H1 (cell line): ENCODE data around the gene ZBTB42. TPM values are rescaled to one million over a fixed set of nuclear protein-coding genes. Genes with fewer than 3 reads are reported as not detected.
A peak's percentile ranks its signal among the peaks of the same experiment; 100 is the strongest.

Experiments used
- CTCF ChIA-PET: fragments of 300-600 bp; sonication (Branson Sonifier 250); formaldehyde crosslinking; loops from one replicate; lab custom pipeline; 2021; ENCODE audit not compliant: partially characterized antibody; lab: Charles Lee
- POLR2A ChIA-PET: fragments of 300-600 bp; sonication (Branson Sonifier 250); formaldehyde crosslinking; loops from one replicate; lab custom pipeline; 2021; ENCODE audit warnings: inconsistent platforms; ENCODE audit not compliant: partially characterized antibody; lab: Charles Lee
- DNase-seq, 2 experiments: peaks; one replicate each; pipeline versions ENCODE4 v3.0.0 to v3.0.0-alpha.2; 2010 to 2022; ENCODE audit warnings: low spot score in 2 of 2, low read depth in 1 of 2, mixed read lengths in 1 of 2
- FAIRE-seq: peaks from 2 replicates; lab custom pipeline; 2011; peaks lifted over from hg19 to GRCh38; lab: Jason Lieb, UNC
- H2AFZ ChIP-seq: 2 replicates; pipeline ENCODE4 v1.8.1; 2012; ENCODE audit warnings: low read length, inconsistent platforms
- H2AK5ac ChIP-seq: 2 replicates; pipeline ENCODE4 v1.6.1; 2013; ENCODE audit warnings: low read depth, low read length
- H2BK120ac ChIP-seq: replicated peaks from 2 replicates; pipeline ENCODE3; 2013; ENCODE audit warnings: low read depth, low read length, inconsistent platforms
- H2BK12ac ChIP-seq: 2 replicates; pipeline ENCODE4 v1.6.1; 2013; ENCODE audit warnings: low read depth, low read length
- H2BK15ac ChIP-seq: 2 replicates; pipeline ENCODE4 v1.6.1; 2013; ENCODE audit warnings: low read length
- H2BK20ac ChIP-seq: 2 replicates; pipeline ENCODE4 v1.6.1; 2013; ENCODE audit warnings: low read length
- H2BK5ac ChIP-seq: 2 replicates; pipeline ENCODE4 v1.6.1; 2013; ENCODE audit warnings: low read depth, low read length
- H3K14ac ChIP-seq: 2 replicates; pipeline ENCODE4 v1.6.1; 2013; ENCODE audit warnings: inconsistent platforms; ENCODE audit not compliant: insufficient read length
- H3K18ac ChIP-seq: 2 replicates; pipeline ENCODE4 v1.6.1; 2013; ENCODE audit warnings: low read length; ENCODE audit errors: extremely low read depth
- H3K23ac ChIP-seq: 2 replicates; pipeline ENCODE4 v1.6.1; 2013; ENCODE audit warnings: inconsistent platforms; ENCODE audit not compliant: insufficient read length
- H3K23me2 ChIP-seq: 2 replicates; pipeline ENCODE4 v1.6.1; 2013; ENCODE audit warnings: low read depth, low read length
- H3K27ac ChIP-seq: 2 replicates; pipeline ENCODE4 v1.6.1; 2011; ENCODE audit warnings: low read depth, low read length, inconsistent platforms
- H3K27me3 ChIP-seq, 4 experiments: replicated peaks in 1 of 4; 1 replicate in 1 of 4; 2 replicates in 3 of 4; pipeline versions ENCODE4 v1.6.1 to v1.8.1; 2011 to 2013; ENCODE audit warnings: low read length in 3 of 4, mild to moderate bottlenecking in 3 of 4, inconsistent platforms in 2 of 4, mixed read lengths in 2 of 4, moderate library complexity in 1 of 4; ENCODE audit not compliant: control insufficient read depth in 3 of 4, insufficient read depth in 3 of 4; ENCODE audit errors: extremely low read depth in 1 of 4
- H3K36me3 ChIP-seq, 4 experiments: 2 replicates each; pipeline versions ENCODE4 v1.6.1 to v1.8.1; 2011 to 2013; ENCODE audit warnings: mild to moderate bottlenecking in 4 of 4, low read length in 3 of 4, moderate library complexity in 2 of 4, control low read depth in 1 of 4, inconsistent platforms in 1 of 4; ENCODE audit not compliant: insufficient read depth in 4 of 4, control insufficient read depth in 2 of 4
- H3K4ac ChIP-seq: replicated peaks from 2 replicates; pipeline ENCODE3; 2013; ENCODE audit warnings: low read length, low read depth, mixed read lengths, inconsistent platforms; ENCODE audit not compliant: insufficient read length
- H3K4me1 ChIP-seq, 4 experiments: replicated peaks in 1 of 4; 1 replicate in 1 of 4; 2 replicates in 3 of 4; pipeline versions ENCODE4 v1.6.1 to v1.8.1; 2011 to 2013; ENCODE audit warnings: low read length in 3 of 4, inconsistent platforms in 2 of 4, mixed read lengths in 1 of 4; ENCODE audit not compliant: insufficient read depth in 4 of 4, control insufficient read depth in 3 of 4
- H3K4me2 ChIP-seq, 2 experiments: 2 replicates each; pipeline versions ENCODE4 v1.6.1 to v1.8.1; 2011 to 2013; ENCODE audit warnings: low read depth in 2 of 2, low read length in 2 of 2, control low read depth in 1 of 2, inconsistent platforms in 1 of 2, mild to moderate bottlenecking in 1 of 2; ENCODE audit not compliant: insufficient read depth in 1 of 2
- H3K4me3 ChIP-seq, 4 experiments: fragments of 200-600, 300-600 bp in 1 of 4; sonication (generic), shearing (Covaris generic), sonication (Bioruptor Twin) in 1 of 4; 2 replicates each; pipeline versions ENCODE4 v1.5.1 to v1.8.1; 2011 to 2016; ENCODE audit warnings: low read length in 4 of 4, low read depth in 3 of 4, control low read depth in 2 of 4, inconsistent platforms in 2 of 4, mild to moderate bottlenecking in 2 of 4, mixed read lengths in 1 of 4, moderate library complexity in 1 of 4; ENCODE audit not compliant: insufficient read depth in 2 of 4; ENCODE audit errors: extremely low read depth in 1 of 4
- H3K56ac ChIP-seq: replicated peaks from 2 replicates; pipeline ENCODE3; 2013; ENCODE audit warnings: low read depth, mild to moderate bottlenecking, mixed read lengths, low read length, inconsistent platforms; ENCODE audit not compliant: insufficient read length
- H3K79me1 ChIP-seq: 2 replicates; pipeline ENCODE4 v1.6.1; 2013; ENCODE audit warnings: low read depth, low read length, control low read depth
- H3K79me2 ChIP-seq, 2 experiments: 2 replicates each; pipeline versions ENCODE4 v1.6.1 to v1.8.1; 2012 to 2013; ENCODE audit warnings: low read length in 2 of 2, mild to moderate bottlenecking in 2 of 2, inconsistent platforms in 1 of 2; ENCODE audit not compliant: insufficient read depth in 2 of 2, control insufficient read depth in 1 of 2
- H3K9ac ChIP-seq, 4 experiments: replicated peaks in 1 of 4; 1 replicate in 1 of 4; 2 replicates in 3 of 4; pipeline versions ENCODE4 v1.6.1 to v1.8.1; 2011 to 2013; ENCODE audit warnings: low read depth in 3 of 4, low read length in 3 of 4, control low read depth in 2 of 4, mild to moderate bottlenecking in 2 of 4, moderate library complexity in 2 of 4, inconsistent platforms in 1 of 4; ENCODE audit errors: extremely low read depth in 1 of 4
- H3K9me3 ChIP-seq, 2 experiments: 2 replicates each; pipeline versions ENCODE4 v1.6.1 to v1.8.1; 2012 to 2013; ENCODE audit warnings: mild to moderate bottlenecking in 2 of 2, moderate library complexity in 2 of 2, control low read depth in 1 of 2, inconsistent platforms in 1 of 2, low read depth in 1 of 2, low read length in 1 of 2, mixed read lengths in 1 of 2; ENCODE audit not compliant: insufficient read depth in 2 of 2
- H4K20me1 ChIP-seq, 2 experiments: replicated peaks in 1 of 2; 2 replicates each; pipeline versions ENCODE3 to v1.8.1; 2011 to 2013; ENCODE audit warnings: inconsistent platforms in 2 of 2, low read length in 2 of 2, mild to moderate bottlenecking in 1 of 2; ENCODE audit not compliant: insufficient read depth in 2 of 2, control insufficient read depth in 1 of 2
- H4K5ac ChIP-seq: 2 replicates; pipeline ENCODE4 v1.6.1; 2013; ENCODE audit warnings: low read length, low read depth, mixed read lengths, inconsistent platforms; ENCODE audit not compliant: insufficient read length
- H4K8ac ChIP-seq: 2 replicates; pipeline ENCODE4 v1.8.0; 2013; ENCODE audit warnings: mild to moderate bottlenecking, moderate library complexity, low read length, inconsistent platforms; ENCODE audit not compliant: insufficient read depth; ENCODE audit errors: extremely low read depth
- H4K91ac ChIP-seq: replicated peaks from 2 replicates; pipeline ENCODE3; 2013; ENCODE audit warnings: low read length, mixed read lengths, inconsistent platforms; ENCODE audit not compliant: insufficient read length
- MAFK ChIP-seq: IDR thresholded peaks from 2 replicates; pipeline ENCODE4 v1.6.1; 2012; ENCODE audit warnings: low read depth, mild to moderate bottlenecking, improper control_type of control experiment, low read length
- TAF1 ChIP-seq: IDR thresholded peaks from 2 replicates; pipeline ENCODE4 v1.6.1; 2011; ENCODE audit warnings: mild to moderate bottlenecking, low read depth, low read length
- WGBS, 2 experiments: shearing (Covaris generic) in 1 of 2; methylation state at CpG; one replicate each; pipeline versions ENCODE4 v1.1.6 to v1.1.7; 2013 to 2015; ENCODE audit warnings: low lambda C conversion rate in 2 of 2, mixed read lengths in 2 of 2, inconsistent platforms in 1 of 2, low coverage in 1 of 2, missing lambda C conversion rate in 1 of 2; ENCODE audit not compliant: insufficient replicate concordance in 2 of 2, insufficient coverage in 1 of 2, insufficient read length in 1 of 2; ENCODE audit errors: extremely low coverage in 1 of 2, missing lambda C conversion rate in 1 of 2; 5-methylcytosine and 5-hydroxymethylcytosine counted together
- polyA plus RNA-seq, 7 experiments: library from polyadenylated mRNA; depleted of rRNA in 3 of 7; stranded (reverse) in 5 of 7; unstranded in 2 of 7; fragments of >200 nt in 5 of 7; fragments of 200-250 nt in 2 of 7; gene quantifications; 1 replicate in 5 of 7; 2 replicates in 1 of 7; 4 replicates in 1 of 7; pipeline versions ENCODE4 v1.2.1 to v1.2.3, GENCODE V29; 2011 to 2013; ENCODE audit warnings: missing spikeins in 2 of 7, mixed read lengths in 2 of 7
- total RNA-seq: library from RNA; stranded (reverse); fragmentation: NEBNext Ultra II Directional; extraction: Animal tissue kit (Norgen Biotek cat#: 25700); gene quantifications from 2 replicates; pipeline ENCODE4 v1.2.1, GENCODE V29; 2021

ZBTB42 gene
- total and polyA plus RNA-seq, 2 of the 8 experiments (the other 6 are each of a cell fraction or from before 2014, with no cell fraction given), result 2.8 to 3.1 TPM

DNA sequence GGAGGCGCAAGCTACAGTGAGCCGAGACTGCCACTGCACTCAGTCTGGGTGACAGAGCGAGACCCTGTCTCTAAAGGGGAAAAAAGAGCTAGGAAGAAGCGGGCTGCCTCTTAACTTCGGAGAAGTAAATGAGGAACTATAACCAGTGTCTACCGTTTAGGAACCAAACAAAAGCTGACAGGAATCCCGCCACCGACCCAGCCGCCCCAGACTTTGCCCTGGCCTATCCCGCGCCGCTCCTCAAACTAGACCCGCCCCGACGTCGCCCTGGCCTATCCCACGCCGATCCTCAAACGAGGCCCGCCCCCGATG is 48.5 kb upstream of the ZBTB42 start:
- H3K4me2 ChIP-seq, result peak overlapping the region; percentile 57 to 68
- H2AK5ac ChIP-seq, result no peak overlapping the region
- no peak overlapping the region for H3K14ac ChIP-seq
- peaks cover 0 to 13% (median 5%) of the 10 kb centered on the region in 4 experiments; a peak in 6 of 7 replicates for H3K4me1 ChIP-seq
- FAIRE-seq (no peak), DNase-seq (no peak)
- WGBS, 2 experiments, result 6% methylated on average over 7 of the region's 21 CpGs; no CpG with 5 or more reads in 1 of the 2 experiments
- peaks cover 24% of the 10 kb centered on the region for H3K79me1 ChIP-seq
- peak overlapping the region; percentile 61; the same call in 1 of the 2 replicates for H2BK15ac ChIP-seq
- H2BK12ac ChIP-seq, result 0 out of 2 replicates have a peak overlapping the region, but pooled peaks have one; percentile 75
- H3K79me2 ChIP-seq, result peaks cover 10 to 39% of the 10 kb centered on the region in 2 experiments; a peak in 3 of 4 replicates
- H2AFZ ChIP-seq, result peak overlapping the region; percentile 89; the same call in 1 of the 2 replicates
- no peak overlapping the region for H2BK5ac ChIP-seq
- ChIA-PET POLR2A (interaction anchor here (0.8 to 2.9 kb wide), 18 partner anchors 10 to 111 kb away, joined by 3 to 21 read pairs (median 6); no protein-coding TSS in a partner anchor), CTCF (interaction anchor here (0.9 to 2.6 kb wide), 10 partner anchors 11 to 144 kb away, joined by 3 to 11 read pairs (median 4); partner anchors contain the start of gene ZBTB42)
- peak overlapping the region; percentile 71 for H3K18ac ChIP-seq
- H3K56ac ChIP-seq, result no peak overlapping the region
- peaks cover 8 to 28% (median 15%) of the 10 kb centered on the region in 4 experiments; a peak in 7 of 8 replicates for H3K36me3 ChIP-seq
- H4K20me1 ChIP-seq, result peaks cover 16 to 35% of the 10 kb centered on the region in 2 experiments
- H3K27ac ChIP-seq, result no peak overlapping the region
- H3K27me3 ChIP-seq, result no peaks in the 10 kb centered on the region; a peak in 1 of 7 replicates
- no peak overlapping the region for H4K5ac ChIP-seq
- H3K23me2 ChIP-seq, result peaks cover 5% of the 10 kb centered on the region; the same call in 1 of the 2 replicates
- peaks cover 10 to 25% of the 10 kb centered on the region in 2 experiments for H3K9me3 ChIP-seq
- H3K4ac ChIP-seq, result peak overlapping the region; percentile 55
- TF ChIP-seq TAF1 (peak; percentile 58; the same call in 1 of the 2 replicates), MAFK (no peak)
- H4K91ac ChIP-seq, result no peak overlapping the region
- H3K4me3 ChIP-seq, result peak overlapping the region; percentile 40 to 97 (median 66)
- H3K23ac ChIP-seq, result no peak overlapping the region
- peak overlapping the region in 2 of 4 experiments; percentile 25 to 53; a peak in 1 of 7 replicates for H3K9ac ChIP-seq
- H4K8ac ChIP-seq, result peak overlapping the region; percentile 41; the same call in 1 of the 2 replicates
- H2BK120ac ChIP-seq, result no peak overlapping the region
- H2BK20ac ChIP-seq, result no peak overlapping the region
